Measurements from ENCODE around the gene AMBN. TPM values are rescaled to one million over a fixed set of nuclear protein-coding genes. Genes with fewer than 3 reads are reported as not detected.

Gene AMBN
- total RNA-seq, 1 donor from 2014 or later: not detected

- Mint-ChIP-seq H3K27me3 (no peaks in the 10 kb centered on the region), H3K4me3 (ENCODE audit: low read depth) (no peak overlapping the region), H3K9me3 (ENCODE audit: low read depth) (no peaks in the 10 kb centered on the region), H3K36me3 (ENCODE audit: insufficient read depth) (no peaks in the 10 kb centered on the region), H3K4me1 (ENCODE audit: low read depth) (peaks cover 12% of the 10 kb centered on the region), H3K27ac (no peak overlapping the region)
- TF ChIP-seq, protein P1, sequence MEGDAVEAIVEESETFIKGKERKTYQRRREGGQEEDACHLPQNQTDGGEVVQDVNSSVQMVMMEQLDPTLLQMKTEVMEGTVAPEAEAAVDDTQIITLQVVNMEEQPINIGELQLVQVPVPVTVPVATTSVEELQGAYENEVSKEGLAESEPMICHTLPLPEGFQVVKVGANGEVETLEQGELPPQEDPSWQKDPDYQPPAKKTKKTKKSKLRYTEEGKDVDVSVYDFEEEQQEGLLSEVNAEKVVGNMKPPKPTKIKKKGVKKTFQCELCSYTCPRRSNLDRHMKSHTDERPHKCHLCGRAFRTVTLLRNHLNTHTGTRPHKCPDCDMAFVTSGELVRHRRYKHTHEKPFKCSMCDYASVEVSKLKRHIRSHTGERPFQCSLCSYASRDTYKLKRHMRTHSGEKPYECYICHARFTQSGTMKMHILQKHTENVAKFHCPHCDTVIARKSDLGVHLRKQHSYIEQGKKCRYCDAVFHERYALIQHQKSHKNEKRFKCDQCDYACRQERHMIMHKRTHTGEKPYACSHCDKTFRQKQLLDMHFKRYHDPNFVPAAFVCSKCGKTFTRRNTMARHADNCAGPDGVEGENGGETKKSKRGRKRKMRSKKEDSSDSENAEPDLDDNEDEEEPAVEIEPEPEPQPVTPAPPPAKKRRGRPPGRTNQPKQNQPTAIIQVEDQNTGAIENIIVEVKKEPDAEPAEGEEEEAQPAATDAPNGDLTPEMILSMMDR (IDR thresholded peaks at IDR 0.05; ENCODE audit: unreplicated experiment): no peak
- no peak for DNase-seq (ENCODE audit: low spot score, unreplicated experiment)
Measured at GRCh38 chr4:70619778-70620177, 27.7 kb downstream of the AMBN start.

DNA sequence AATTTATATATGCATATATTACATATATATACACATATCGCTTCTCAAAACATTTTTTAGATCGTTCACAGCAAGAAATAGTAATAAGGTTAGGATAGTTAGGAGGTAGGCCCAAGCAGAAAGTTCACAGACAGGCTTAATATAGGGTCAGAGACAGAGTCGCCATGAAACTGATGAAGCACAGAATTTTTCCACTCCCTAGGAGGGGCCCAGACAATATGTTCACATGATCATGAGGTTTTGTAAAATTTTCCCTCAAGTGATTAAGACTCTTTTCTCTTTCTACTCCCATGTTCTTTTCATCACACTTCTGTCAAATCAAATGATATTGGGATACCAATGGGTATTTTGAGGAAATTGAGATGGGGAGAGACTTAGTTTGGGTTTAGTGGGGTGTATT lies 31.3 kb downstream of the AMBN start:
- no peak for DNase-seq (ENCODE audit: low spot score, unreplicated experiment)
- TF ChIP-seq, protein P1 (IDR thresholded peaks at IDR 0.05; ENCODE audit: unreplicated experiment): no peak
- Mint-ChIP-seq H3K4me1 (ENCODE audit: low read depth) (peaks cover 5% of the 10 kb centered on the region), H3K27me3 (no peaks in the 10 kb centered on the region), H3K4me3 (ENCODE audit: low read depth) (no peak overlapping the region), H3K36me3 (ENCODE audit: insufficient read depth) (no peaks in the 10 kb centered on the region), H3K27ac (no peak overlapping the region), H3K9me3 (ENCODE audit: low read depth) (peaks cover 2% of the 10 kb centered on the region)

DNA sequence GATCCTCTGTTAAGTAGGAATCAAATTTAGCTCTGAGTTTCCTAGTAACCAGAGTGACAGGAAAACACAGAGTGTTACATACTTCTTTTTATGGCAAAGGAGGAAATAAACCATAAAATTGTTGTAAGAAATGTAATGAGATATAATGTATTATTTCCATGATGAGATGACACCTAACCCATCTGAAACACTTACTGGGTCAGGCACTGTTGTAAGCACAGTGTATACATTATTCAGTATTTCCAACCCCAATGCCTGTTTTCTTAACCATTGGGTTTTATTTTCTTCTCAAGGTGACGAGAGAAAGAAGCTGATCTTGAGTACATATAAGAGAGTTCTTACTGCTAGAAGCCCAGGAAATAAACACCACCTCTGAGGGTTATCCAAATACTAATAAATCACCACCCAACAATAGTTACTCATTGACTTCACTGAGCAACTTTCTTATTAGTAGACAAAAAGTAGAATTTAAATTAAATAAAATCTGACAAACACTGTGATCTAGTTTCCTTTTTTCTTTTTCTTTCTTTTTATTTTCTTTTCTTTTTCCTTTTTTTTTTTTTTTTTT lies 32.3 kb downstream of the AMBN start:
- DNase-seq (ENCODE audit: low spot score, unreplicated experiment): no peak

GRCh38 chr4:70627620-70628019 lies 35.6 kb downstream of the AMBN start:
- Mint-ChIP-seq H3K4me1 (ENCODE audit: low read depth) (peaks cover 7% of the 10 kb centered on the region), H3K9me3 (ENCODE audit: low read depth) (peaks cover 2% of the 10 kb centered on the region), H3K27me3 (no peaks in the 10 kb centered on the region), H3K4me3 (ENCODE audit: low read depth) (no peak overlapping the region), H3K27ac (no peak overlapping the region), H3K36me3 (ENCODE audit: insufficient read depth) (no peaks in the 10 kb centered on the region)
- TF ChIP-seq, protein P1 (IDR thresholded peaks at IDR 0.05; ENCODE audit: unreplicated experiment): no peak
- DNase-seq (ENCODE audit: low spot score, unreplicated experiment): no peak

More for the DNA sequence above, 32.3 kb downstream of the AMBN start:
- TF ChIP-seq, protein P1 (IDR thresholded peaks at IDR 0.05; ENCODE audit: unreplicated experiment): no peak
- Mint-ChIP-seq H3K4me3 (ENCODE audit: low read depth) (no peak overlapping the region), H3K9me3 (ENCODE audit: low read depth) (peaks cover 2% of the 10 kb centered on the region), H3K27me3 (no peaks in the 10 kb centered on the region), H3K4me1 (ENCODE audit: low read depth) (peaks cover 5% of the 10 kb centered on the region), H3K27ac (no peak overlapping the region), H3K36me3 (ENCODE audit: insufficient read depth) (no peaks in the 10 kb centered on the region)

DNA sequence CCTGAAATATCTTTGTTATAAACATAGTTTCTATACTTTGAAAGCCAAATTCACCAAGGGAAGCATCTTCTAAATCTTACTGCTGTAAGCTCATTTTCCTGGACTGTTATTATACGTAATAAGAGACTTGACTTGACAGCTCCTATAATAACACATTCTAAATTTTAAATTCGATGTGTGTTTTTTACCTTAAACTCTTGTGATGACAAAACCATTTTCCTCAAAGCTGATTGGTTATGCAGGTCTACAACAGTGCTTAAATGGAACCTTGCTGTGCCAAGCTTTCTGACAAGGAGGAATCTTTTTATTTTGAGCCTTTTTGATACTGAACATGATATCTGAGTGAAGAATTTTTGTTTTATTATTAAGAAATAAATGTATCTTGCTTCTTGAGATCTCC lies 36.4 kb downstream of the AMBN start, which contains the start of gene ENAM:
Gene ENAM, plus strand, starts transcription at position 301 of the 400 bp plus-strand sequence. CDS start 757 bp downstream, outside the sequence.
- DNase-seq (ENCODE audit: low spot score, unreplicated experiment): no peak
- Mint-ChIP-seq H3K4me1 (ENCODE audit: low read depth) (peaks cover 7% of the 10 kb centered on the region), H3K27me3 (no peaks in the 10 kb centered on the region), H3K4me3 (ENCODE audit: low read depth) (no peak within 1 kb of the TSS), H3K36me3 (ENCODE audit: insufficient read depth) (no peaks in the 10 kb centered on the region), H3K9me3 (ENCODE audit: low read depth) (peaks cover 2% of the 10 kb centered on the region), H3K27ac (no peak within 1 kb of the TSS)
- TF ChIP-seq, protein P1 (IDR thresholded peaks at IDR 0.05; ENCODE audit: unreplicated experiment): no peak

Measured in progenitor cell of endocrine pancreas (in vitro differentiated cells).